A204.1 (cell line): ENCODE results near the gene RNU1-1.
"Not testable (repeated sequence)": the region's sequence is repeated elsewhere in the genome, so short reads cannot be mapped to it uniquely, and the experiment has no call there.

Source experiments
- FAIRE-seq: peaks from 2 replicates; lab custom pipeline; 2012; peaks lifted over from hg19 to GRCh38; lab: Jason Lieb, UNC

The RNU1-1 gene

DNA sequence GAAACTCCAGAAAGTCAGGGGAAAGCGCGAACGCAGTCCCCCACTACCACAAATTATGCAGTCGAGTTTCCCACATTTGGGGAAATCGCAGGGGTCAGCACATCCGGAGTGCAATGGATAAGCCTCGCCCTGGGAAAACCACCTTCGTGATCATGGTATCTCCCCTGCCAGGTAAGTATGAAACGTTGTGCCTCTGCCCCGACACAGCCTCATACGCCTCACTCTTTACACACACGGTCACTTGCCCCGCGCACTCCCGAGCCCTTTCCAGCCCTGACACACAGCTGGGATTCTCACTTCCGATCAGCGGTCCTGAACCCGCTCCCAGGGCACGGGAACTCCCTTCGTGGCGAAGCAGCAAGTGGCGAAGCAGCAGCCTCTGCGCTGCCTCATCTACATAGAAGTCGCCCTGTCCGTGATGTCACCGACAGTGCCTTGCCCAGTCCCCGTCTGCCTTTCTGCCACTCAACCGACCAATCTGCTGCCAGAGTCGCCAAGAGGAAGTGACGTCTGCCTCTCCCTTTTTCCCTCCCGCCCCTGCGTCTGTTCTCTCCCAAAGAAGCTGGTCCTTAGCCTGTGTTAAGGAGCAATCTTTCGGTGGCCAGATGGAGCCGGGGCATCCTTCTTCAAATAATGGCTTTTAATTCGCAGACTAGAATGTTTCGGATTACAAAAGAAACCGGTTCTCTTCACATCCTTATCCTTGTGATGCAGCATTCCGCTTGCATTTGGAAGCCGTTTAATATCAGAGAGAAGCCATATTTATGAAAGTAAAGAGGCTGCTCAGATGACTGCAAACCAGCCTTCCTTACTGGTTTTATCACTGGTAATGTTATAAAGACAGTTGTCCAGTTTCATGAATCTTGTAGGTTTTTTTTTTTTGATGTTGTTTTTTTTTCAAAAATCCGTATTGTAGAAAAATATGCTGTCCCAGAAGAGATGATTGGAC, at the start of gene RNU1-1:
TSS of gene RNU1-1 (minus strand) at position 179 of the 949 bp plus-strand sequence.
- FAIRE-seq = not testable (repeated sequence)

DNA sequence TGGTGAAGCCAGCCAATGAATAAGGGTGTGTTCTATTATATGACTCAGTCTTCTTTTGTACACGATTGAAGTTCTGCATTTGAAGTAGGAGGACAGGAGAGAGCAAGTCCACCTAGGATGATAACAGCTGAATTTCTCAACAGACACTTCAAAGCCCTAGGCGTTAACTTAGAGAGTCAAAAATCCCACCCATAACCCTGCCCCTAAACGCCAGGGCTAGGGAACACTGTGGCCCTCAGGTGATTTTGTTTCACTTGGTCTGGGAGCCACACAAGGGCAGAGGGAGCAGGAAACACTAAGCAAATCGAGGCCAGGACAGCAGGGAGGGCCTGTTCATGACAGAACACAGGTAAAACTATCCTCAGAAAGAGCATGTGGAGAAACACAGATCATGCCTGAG, 47.0 kb upstream of the RNU1-1 start:
- not testable (repeated sequence) for FAIRE-seq

DNA sequence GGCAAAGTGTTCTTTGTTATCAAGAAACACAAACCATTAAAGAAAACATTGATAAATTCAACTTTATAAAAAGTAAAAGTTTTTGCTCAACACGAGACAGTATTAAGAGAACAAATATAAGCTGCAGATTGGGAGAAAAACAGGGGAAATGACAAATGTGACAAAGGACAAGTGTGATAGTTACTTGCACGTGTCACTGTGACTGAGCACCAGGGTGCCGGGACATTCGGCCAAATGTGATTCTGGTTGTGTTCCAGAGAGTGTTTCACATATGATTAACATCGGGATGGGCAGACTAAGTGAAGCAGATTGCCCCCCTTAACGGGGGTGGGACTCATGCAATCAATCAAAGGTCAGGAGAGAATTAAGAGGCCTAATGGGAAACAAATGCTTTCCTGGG, 46.4 kb upstream of the RNU1-1 start:
- not testable (repeated sequence) for FAIRE-seq

DNA sequence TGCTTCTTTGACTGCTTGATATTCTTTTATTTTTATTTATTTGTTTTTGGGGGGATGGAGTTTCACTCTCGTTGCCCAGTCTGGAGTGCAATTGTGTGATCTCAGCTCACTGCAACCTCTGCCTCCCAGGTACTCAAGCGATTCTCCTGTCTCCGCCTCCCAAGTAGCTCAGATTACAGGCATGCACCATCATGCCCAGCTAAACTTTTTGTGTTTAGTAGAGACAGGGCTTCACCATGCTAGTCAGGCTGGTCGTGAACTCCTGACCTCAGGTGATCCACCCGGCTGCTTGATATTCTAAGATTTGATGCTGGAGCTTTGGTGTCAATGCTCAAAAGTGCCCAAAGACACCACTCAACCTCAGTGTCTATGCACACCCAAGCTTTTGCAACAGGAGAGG, 45.6 kb upstream of the RNU1-1 start:
- not testable (repeated sequence) for FAIRE-seq

DNA sequence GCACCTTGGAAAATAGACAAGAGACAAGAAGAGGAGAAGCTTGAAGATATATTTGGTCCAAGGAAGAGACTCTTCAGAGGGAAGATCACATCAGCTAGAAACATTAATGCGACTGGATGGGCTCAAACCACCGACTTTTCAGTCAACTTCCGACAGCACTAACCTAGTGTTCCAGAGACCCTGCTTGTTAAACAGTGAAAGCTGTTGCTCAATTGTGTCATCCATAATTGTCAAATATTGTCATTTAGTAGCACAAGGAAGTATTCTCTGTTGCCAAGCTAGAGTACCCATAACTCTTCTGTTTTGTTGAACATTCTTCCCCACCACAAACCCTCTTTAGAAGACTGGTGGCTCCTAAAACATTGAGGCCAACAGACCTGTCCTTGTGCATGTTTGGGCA, 42.9 kb upstream of the RNU1-1 start:
- not testable (repeated sequence) for FAIRE-seq

DNA sequence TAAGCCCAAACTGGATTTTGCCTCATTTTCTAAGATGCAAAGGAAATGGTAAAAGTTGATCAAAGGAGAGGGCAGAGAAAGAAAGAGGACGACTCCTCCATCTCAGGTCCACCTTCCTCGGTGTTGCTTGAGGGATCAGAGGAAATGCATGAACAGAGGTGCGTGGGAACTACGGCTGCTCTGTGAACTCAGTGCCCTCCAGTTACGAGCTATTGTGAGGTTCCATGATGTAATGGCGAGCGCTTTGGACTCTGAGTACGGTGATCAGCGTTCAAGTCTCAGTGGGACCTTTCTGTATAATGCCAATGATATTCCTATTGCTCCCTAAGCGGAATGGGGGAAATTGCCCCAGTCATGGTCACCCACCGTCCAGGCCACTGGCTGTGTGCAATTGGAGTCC, 39.2 kb upstream of the RNU1-1 start:
- FAIRE-seq = not testable (repeated sequence)

DNA sequence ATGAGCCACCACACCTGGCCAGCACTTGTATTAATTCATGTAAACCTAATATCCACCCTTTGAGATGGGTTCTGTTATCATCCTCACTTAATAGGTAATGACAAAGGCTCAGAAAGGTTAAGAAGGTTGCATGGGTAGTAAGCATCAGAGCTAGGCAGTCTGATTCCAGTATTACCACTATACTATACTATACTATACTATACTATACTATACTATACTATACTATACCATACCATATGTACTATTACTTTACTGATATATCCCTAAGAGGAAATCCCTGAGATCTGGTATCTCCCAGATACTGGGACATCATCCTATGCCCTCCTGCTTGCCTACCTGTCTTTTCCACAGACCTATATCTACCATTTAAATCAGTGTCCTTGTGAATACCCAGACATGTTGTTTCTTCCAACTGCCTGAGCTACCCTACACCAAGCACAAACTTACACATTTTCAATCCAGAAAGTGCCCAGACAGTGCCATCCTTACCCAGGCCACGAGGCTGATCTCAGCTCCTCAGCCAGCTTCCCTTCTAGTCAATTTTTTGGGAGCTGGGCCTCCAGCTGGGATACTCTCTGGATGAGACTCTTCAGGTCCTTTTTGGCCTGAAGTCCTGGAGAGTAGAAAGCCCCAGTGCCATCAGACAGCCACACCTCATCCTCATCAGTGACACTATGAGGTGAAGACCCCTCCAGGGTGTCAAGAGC, 36.3 kb upstream of the RNU1-1 start:
- not testable (repeated sequence) for FAIRE-seq

DNA sequence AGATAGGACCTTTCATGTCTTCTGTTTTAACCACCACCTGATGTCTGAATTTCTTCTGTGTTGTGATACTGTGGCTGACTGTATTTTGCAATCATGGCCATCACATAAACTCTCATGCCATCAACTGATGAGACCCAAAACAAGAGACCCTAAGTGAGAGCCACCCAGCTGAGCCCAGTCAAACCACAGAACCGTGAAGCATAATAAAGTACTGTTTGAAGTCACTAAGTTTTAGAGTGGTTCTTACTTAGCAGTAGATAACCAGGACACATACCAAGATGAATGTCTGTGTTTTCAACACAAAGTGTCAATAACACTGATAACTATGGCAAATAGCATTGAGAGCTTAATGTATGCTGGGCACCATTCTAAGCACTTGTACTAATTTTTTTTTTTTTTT, 35.5 kb upstream of the RNU1-1 start:
- FAIRE-seq = not testable (repeated sequence)

DNA sequence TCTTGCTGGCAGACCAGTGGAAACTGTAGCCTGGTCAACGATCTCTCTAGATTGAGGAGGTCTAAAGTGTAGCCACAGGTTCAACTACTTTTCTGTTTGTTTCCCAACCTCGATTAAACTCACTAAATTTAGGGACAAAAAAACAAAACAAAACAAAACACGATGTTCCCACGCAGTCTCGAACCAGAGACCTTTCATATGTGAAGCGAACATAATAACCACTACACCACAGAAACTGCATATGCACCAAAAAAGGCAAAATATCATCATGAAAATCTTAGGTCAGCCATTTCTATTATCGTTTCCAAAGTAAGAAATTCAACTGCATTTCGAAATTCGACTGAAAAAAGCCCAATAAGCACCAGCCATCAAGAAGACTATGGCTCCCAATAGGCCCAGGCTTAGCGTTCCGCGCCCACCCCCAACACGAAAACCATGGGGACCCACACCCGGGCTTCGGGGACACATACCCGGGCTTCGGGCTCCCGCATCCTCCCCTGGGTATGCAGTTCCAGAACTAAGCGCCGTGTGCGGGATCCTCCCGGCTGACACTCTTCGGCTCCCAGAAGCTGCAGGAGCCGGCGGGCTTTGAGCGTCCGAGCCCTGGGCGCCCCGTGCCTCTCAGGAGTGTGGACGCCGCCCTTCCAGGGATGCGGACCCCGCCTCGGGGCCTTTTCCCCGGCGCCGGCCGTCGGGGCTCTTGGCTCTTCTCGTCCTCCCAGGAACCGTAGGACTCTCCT, 33.6 kb upstream of the RNU1-1 start:
- FAIRE-seq = not testable (repeated sequence)

DNA sequence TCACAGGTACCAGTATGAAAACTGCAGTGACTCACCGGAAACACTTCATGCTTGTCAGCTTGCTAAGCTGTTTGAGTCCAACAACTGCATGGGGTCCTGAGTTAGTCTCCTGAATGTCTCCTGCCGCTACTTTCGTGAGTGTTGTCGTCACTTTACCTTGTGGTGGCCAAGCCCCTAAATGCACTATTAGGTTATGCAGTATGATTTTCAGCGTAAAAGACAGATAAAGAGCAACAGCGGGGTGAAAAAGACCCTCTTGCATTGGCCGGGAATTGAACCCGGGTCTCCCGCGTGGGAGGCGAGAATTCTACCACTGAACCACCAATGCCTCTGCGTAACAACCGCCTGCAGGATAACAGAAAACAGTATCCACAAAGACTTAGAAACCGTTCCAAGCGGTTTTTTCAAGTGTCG, 31.6 kb upstream of the RNU1-1 start:
- peak; percentile 95 for FAIRE-seq

DNA sequence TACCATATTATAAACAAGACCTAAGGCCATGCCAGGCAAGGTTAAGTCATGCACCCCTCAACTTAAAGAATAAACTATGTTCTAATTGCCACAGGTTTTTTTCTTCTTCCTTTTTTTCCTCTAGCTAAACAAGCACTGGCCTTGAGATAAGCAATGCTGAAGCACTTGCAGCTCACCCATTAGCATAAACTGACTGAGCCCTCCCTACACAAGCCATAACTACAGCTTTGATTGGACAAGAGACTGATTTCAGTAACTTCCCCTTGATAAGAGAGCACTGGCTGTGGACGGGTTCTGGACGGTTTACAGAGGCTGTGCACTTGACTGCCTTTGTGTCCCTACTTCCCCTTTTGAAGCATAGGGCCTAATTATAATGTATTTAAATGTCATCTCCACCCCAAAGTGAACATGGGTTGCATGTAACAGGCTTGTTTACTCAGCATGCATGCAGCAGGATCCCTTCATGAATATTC, 26.4 kb upstream of the RNU1-1 start:
- FAIRE-seq = not testable (repeated sequence)

DNA sequence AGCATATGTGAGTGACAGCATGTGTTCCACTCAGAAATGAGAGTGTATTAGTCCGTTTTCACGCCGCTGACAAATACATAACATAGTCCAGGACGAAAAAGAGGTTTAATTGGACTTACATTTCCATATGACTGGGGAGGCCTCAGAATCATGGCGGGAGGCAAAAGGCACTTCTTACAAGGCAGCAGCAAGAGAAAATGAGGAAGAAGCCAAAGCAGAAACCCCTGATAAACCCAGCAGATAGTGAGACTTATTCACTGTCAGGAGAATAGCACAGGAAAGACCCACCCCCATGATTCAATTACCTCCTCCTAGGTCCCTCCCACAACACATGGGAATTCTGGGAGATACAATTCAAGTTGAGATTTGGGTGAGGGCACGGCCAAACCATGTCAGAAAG, 23.4 kb upstream of the RNU1-1 start:
- not testable (repeated sequence) for FAIRE-seq

DNA sequence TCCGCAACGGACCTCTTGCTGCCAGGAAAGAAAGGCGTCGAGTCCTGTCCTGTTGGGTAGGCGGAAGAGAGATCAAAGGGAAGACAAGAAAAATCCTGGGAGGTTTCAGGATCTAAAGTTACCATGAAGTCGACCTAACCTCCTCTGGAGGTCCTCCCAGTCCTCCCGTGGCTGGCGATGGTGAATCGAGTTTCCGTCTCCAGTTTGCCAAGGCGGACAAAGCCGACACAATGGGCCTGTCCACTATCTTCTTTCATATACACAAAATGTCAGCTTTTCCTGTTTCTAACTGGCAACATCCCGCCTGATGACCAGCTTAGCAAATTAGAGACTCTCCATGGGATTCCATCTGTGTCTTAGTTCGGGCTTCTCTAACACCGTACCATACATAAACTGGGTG, 22.7 kb upstream of the RNU1-1 start:
- FAIRE-seq = not testable (repeated sequence)

DNA sequence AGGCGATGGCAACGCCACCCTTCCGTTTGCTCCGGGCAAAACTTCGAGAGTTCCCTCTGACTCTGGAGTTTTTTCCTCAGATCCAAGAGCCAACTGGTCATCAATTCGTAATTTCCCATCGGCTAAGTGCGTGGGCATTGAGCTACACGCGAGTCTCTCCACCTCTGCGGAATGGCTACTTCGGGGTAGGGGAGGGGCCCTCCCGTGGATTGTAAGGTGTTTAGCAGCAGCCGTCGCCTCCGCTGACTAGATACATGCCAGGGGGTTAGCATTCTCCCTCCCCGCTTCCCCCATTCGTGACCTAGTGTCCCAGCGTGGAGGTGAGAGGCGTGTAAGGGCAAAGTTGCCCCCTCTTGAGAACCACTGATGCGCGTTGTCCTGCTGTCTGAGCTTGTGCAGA, 21.8 kb upstream of the RNU1-1 start:
- not testable (repeated sequence) for FAIRE-seq

DNA sequence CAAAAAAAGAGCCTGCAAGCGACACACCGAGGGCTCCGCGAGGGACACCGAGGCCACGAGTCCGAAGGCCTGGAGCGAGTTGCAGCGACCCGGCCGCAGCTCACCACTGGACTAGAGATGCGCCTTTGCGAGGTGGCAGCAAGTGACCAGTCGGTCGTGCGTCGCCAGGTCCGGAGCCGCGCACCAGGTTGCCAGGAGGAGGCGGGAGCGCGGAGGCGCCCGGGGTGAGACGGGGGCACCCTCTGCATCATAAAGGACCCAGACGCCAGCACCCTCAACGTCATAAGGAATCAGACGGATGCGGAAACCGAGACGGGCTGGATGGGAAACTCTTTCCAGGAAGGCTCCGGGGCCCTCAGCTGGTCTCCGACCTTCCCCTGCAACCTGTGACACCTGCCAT, 21.4 kb upstream of the RNU1-1 start:
- not testable (repeated sequence) for FAIRE-seq

DNA sequence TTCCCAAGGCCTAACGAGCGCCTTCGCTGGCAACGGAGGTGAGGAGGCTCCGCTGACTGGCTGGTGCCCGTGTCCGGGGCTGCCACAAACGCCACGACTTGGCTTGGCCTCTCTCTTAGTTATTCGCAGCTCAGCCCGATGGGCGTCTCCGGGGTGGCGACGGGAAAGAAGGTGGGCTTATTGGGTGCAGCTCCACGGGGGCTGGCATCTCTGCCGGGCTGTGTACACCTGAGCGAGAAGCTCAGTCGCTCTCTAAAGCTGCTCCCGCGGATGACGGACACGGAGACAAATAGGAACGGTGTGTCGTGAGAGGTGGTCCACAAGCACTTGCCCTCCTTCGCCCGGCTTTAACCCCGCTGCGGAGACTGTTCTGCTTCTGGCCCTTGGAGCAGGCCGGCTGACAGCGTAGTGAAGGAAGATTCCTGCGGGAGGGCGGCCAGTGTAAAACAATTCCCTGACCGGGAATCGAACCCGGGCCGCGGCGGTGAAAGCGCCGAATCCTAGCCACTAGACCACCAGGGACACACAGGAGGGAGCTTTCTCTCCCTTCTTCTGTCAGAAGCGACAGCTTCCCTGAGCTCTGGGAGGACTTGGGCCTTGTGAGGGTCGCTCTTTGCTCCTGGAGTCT, 20.9 kb upstream of the RNU1-1 start:
- peak; percentile 90 for FAIRE-seq

DNA sequence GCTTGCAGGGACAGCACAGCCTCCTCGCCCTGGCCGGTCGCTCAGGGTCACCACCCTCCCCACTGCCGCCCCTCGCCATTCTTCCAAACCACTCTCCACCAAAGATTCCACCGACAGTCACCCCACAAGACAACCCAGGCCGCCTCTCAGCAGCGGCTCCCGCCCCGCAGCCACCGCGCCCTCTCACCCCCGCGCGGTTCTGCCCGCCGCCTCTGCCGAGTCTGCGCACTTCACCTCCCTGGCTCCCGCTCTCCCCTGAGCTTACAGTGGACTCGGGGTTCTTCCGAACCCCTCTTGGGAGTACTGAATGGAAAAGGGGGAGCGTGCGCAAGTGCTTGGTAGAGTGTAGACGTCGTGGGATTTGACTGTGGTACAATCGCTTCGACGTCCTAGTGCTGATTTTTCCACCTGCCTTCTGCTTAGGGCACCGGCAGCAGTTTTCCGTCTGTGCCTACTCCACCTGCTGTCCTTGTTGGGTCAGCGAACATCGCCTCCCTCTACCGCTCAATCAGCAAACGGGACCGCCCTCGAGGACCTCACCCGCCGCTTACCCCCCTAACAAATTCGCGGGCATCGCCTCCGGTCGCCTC, 20.2 kb upstream of the RNU1-1 start:
- FAIRE-seq = not testable (repeated sequence)

DNA sequence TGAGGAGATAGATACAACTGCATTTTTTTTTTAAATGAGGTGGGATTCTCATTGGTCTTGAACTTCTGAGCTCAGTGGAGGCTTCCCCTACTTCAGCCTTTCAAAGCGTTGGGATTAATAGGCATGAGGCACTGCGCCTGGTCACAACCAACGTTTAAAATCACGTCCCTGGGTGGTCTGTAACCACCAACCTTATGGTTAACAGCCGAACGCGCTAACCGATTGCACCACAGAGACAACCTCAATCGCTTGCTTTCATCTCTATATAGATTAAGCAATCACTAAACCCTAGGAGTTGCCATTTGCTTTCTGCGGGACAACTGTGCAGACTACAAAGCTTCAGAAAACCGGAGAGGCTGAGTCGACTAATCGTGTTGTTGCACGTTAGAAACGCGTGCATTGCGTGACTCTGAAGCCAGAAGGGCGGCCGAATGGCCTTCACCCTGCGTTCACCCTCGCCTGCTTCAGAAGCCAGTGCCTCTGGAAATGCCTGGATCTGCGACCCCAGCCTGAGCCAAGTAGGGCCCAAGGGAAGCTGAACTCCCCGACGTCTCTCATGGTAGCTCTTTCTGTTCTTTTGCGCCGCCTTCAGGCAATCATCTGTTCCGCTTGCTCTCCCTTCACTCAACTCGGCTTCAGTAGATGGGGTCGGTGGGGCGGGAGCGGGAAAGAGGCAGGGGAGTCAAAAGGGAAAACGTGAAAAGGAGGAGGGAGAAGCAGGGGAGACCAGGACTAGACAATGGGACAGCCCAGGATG, 18.3 kb upstream of the RNU1-1 start:
- FAIRE-seq = not testable (repeated sequence)

DNA sequence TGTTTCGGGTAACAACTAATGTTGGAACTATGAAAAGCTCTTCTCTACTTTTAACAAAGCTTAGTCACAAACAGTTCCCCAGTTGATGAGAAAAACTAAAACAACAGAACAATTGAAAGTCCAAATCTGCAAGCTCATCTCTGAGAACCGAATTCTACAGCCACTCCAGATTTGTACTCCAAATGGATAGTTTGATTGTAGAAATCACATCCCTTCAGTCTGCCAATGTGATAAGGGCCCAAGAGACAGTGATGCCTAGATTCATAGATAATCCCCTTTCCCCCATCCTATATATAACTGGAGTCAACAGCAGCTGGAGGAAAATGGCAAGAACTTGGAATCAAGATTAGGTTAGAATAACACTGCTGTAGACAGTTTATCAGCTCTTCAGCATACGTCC, 14.3 kb upstream of the RNU1-1 start:
- not testable (repeated sequence) for FAIRE-seq

DNA sequence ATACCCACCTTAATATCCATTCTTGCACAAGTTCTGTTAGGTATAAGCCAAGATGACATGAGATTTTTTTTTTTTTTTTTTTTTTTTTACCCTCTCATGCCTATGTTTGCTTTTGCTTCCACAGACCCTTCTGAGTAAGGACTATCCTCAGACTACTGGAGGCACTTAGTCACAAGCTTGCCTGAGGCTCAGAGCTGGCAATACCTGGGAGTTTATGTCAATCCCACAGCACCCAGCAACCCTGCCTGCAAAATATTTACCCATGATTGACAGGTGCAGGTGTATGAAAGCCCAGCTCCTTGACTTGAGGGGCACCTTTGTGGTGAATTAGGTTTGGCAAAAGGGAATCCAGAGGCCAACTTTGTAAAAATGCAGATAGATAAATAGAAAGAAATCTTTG, 11.7 kb upstream of the RNU1-1 start:
- FAIRE-seq = not testable (repeated sequence)

DNA sequence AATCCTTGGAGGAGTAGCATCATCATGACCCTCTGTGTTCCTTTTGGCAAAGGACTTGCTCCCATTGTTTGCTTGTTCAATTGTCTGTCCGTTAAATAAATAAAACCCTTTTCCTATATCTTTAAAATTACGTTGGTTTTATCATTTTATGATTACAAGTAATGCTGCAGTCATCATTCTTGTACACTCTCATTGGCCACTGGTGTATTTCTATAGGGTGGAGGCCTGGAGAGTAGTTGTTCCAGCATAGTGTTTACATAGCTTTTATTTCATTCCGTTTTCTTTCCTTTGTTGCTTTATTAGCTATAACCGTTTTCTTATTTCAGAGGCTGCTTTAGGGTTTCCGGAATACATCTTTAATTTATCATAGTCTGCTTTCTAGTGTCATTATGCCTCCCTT, 7.6 kb upstream of the RNU1-1 start:
- not testable (repeated sequence) for FAIRE-seq
